HEK293 (cell line): ENCODE data around the gene BTG4.

Source experiments
- CTCF ChIA-PET: fragments of 350-600 bp; formaldehyde crosslinking; extraction: SDS; loops from one replicate; lab custom pipeline; 2021; ENCODE audit warnings: antibody characterized with exemption; lab: Yijun Ruan, JAX
- POLR2A ChIA-PET: fragments of 300-600 bp; formaldehyde crosslinking; extraction: SDS; loops from one replicate; lab custom pipeline; 2020; ENCODE audit warnings: antibody characterized with exemption, inconsistent platforms; lab: Yijun Ruan, JAX
- H3K27ac ChIP-seq: fragments of 200-500 bp; sonication (Bioruptor generic); 2 replicates; pipeline ENCODE4 v1.5.1; 2014; ENCODE audit warnings: low read depth, low read length, control low read depth, inconsistent platforms; ENCODE audit errors: extremely low read depth
- H3K36me3 ChIP-seq, 2 experiments: fragments of 200-500 bp in 1 of 2; sonication (Bioruptor generic) in 1 of 2; 1 replicate in 1 of 2; 2 replicates in 1 of 2; pipeline ENCODE4 v1.5.1; 2014 to 2017; ENCODE audit warnings: inconsistent platforms in 2 of 2, low read length in 2 of 2; ENCODE audit not compliant: control insufficient read depth in 2 of 2, insufficient read depth in 1 of 2
- H3K4me1 ChIP-seq: fragments of 200-500 bp; sonication (Bioruptor generic); 2 replicates; pipeline ENCODE4 v1.5.1; 2014; ENCODE audit warnings: mild to moderate bottlenecking, low read length, inconsistent platforms; ENCODE audit not compliant: control insufficient read depth, insufficient read depth
- H3K4me3 ChIP-seq: 2 replicates; pipeline ENCODE4 v1.5.1; 2011; ENCODE audit warnings: low read depth, mild to moderate bottlenecking, control low read depth, low read length, moderate library complexity
- H3K9me3 ChIP-seq: fragments of 200-500 bp; sonication (Bioruptor generic); 2 replicates; pipeline ENCODE4 v1.5.1; 2014; ENCODE audit warnings: low read depth, low read length, inconsistent platforms; ENCODE audit not compliant: control insufficient read depth, insufficient read depth
- AEBP2 ChIP-seq: fragments of 450-650 bp; formaldehyde crosslinking; IDR thresholded peaks from 2 replicates; pipeline ENCODE4 v1.5.1; 2016; ENCODE audit warnings: missing biosample characterization, missing genetic modification characterization, borderline replicate concordance
- GLIS1 ChIP-seq: fragments of 450-650 bp; formaldehyde crosslinking; IDR thresholded peaks from 2 replicates; pipeline ENCODE4 v1.5.1; 2016; ENCODE audit warnings: missing biosample characterization, missing genetic modification characterization
- MZF1 ChIP-seq: fragments of 450-650 bp; formaldehyde crosslinking; IDR thresholded peaks from 2 replicates; pipeline ENCODE4 v1.5.1; 2017; ENCODE audit warnings: missing biosample characterization, missing genetic modification characterization, borderline replicate concordance
- SALL2 ChIP-seq: fragments of 450-650 bp; formaldehyde crosslinking; IDR thresholded peaks from 2 replicates; pipeline ENCODE4 v1.5.0; 2017; ENCODE audit warnings: missing biosample characterization, mild to moderate bottlenecking, missing genetic modification characterization, borderline replicate concordance
- SCRT1 ChIP-seq: fragments of 450-650 bp; formaldehyde crosslinking; IDR thresholded peaks from 2 replicates; pipeline ENCODE4 v1.5.1; 2016; ENCODE audit warnings: missing biosample characterization, missing genetic modification characterization, borderline replicate concordance
- YY2 ChIP-seq: fragments of 450-650 bp; formaldehyde crosslinking; IDR thresholded peaks from 2 replicates; pipeline ENCODE4 v1.5.1; 2016; ENCODE audit warnings: missing biosample characterization, missing genetic modification characterization
- ZNF114 ChIP-seq: fragments of 450-650 bp; formaldehyde crosslinking; IDR thresholded peaks from 2 replicates; pipeline ENCODE4 v1.5.0; 2017; ENCODE audit warnings: missing biosample characterization, missing genetic modification characterization
- ZNF2 ChIP-seq: fragments of 450-650 bp; formaldehyde crosslinking; IDR thresholded peaks from 2 replicates; pipeline ENCODE4 v1.5.1; 2016; ENCODE audit warnings: missing biosample characterization, missing genetic modification characterization
- ZNF202 ChIP-seq: fragments of 450-650 bp; formaldehyde crosslinking; IDR thresholded peaks from 2 replicates; pipeline ENCODE4 v1.5.1; 2016; ENCODE audit warnings: missing biosample characterization, missing genetic modification characterization, borderline replicate concordance
- ZNF394 ChIP-seq: fragments of 450-650 bp; formaldehyde crosslinking; IDR thresholded peaks from 2 replicates; pipeline ENCODE4 v1.5.1; 2016; ENCODE audit warnings: missing biosample characterization, missing genetic modification characterization, mild to moderate bottlenecking, moderate library complexity, borderline replicate concordance
- ZNF423 ChIP-seq: fragments of 450-650 bp; formaldehyde crosslinking; IDR thresholded peaks from 2 replicates; pipeline ENCODE4 v1.5.1; 2016; ENCODE audit warnings: missing biosample characterization, missing genetic modification characterization
- ZNF449 ChIP-seq: fragments of 450-650 bp; formaldehyde crosslinking; IDR thresholded peaks from 2 replicates; pipeline ENCODE4 v1.5.1; 2017; ENCODE audit warnings: missing biosample characterization, mild to moderate bottlenecking, missing genetic modification characterization, moderate library complexity
- ZNF558 ChIP-seq: fragments of 450-650 bp; formaldehyde crosslinking; IDR thresholded peaks from 2 replicates; pipeline ENCODE4 v1.5.1; 2016; ENCODE audit warnings: missing biosample characterization, missing genetic modification characterization
- ZNF621 ChIP-seq: fragments of 450-650 bp; formaldehyde crosslinking; IDR thresholded peaks from 2 replicates; pipeline ENCODE4 v1.5.1; 2017; ENCODE audit warnings: missing biosample characterization, missing genetic modification characterization
- ZNF664 ChIP-seq: fragments of 450-650 bp; formaldehyde crosslinking; IDR thresholded peaks from 2 replicates; pipeline ENCODE4 v1.5.1; 2016; ENCODE audit warnings: missing biosample characterization, missing genetic modification characterization
- ZNF747 ChIP-seq: fragments of 450-650 bp; formaldehyde crosslinking; IDR thresholded peaks from 2 replicates; pipeline ENCODE4 v1.5.1; 2016; ENCODE audit warnings: missing biosample characterization, missing genetic modification characterization
- ZNF777 ChIP-seq: fragments of 450-650 bp; formaldehyde crosslinking; IDR thresholded peaks from 2 replicates; pipeline ENCODE4 v1.5.1; 2017; ENCODE audit warnings: missing biosample characterization, missing genetic modification characterization, borderline replicate concordance
- TF ChIP-seq, protein P1 (sequence below): fragments of 450-650 bp; IDR thresholded peaks from 2 replicates; pipeline ENCODE4 v1.5.1; 2018; ENCODE audit warnings: missing biosample characterization, missing genetic modification characterization
- TF ChIP-seq, protein P2 (sequence below): fragments of 450-650 bp; formaldehyde crosslinking; IDR thresholded peaks from 2 replicates; pipeline ENCODE4 v1.5.1; 2016; ENCODE audit warnings: missing biosample characterization, missing genetic modification characterization
- TF ChIP-seq, protein P3 (sequence below): fragments of 450-650 bp; formaldehyde crosslinking; IDR thresholded peaks from 2 replicates; pipeline ENCODE4 v1.5.1; 2016; ENCODE audit warnings: missing biosample characterization, missing genetic modification characterization

The BTG4 gene

DNA sequence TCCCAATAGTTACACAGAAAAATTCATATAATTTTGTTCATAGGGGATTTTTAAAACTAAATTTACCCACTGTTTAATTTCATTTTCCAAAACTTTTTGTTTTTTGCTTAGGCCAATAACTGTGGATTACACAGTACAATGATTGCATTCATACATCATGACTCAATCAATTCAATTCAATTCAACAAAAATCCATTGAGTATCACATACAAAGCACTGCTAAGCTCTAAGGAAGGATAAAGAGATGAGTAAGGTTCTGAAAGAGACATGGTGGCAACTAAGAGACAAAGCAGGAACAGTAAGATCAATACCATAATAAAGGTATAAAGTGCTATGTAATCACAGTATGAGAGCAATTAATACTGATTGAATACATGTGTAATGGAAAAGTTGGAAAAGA is 18.9 kb upstream of the BTG4 start:
- Histone ChIP-seq H3K27ac (no peak overlapping the region), H3K4me3 (no peak overlapping the region)
- TF ChIP-seq, protein P1, sequence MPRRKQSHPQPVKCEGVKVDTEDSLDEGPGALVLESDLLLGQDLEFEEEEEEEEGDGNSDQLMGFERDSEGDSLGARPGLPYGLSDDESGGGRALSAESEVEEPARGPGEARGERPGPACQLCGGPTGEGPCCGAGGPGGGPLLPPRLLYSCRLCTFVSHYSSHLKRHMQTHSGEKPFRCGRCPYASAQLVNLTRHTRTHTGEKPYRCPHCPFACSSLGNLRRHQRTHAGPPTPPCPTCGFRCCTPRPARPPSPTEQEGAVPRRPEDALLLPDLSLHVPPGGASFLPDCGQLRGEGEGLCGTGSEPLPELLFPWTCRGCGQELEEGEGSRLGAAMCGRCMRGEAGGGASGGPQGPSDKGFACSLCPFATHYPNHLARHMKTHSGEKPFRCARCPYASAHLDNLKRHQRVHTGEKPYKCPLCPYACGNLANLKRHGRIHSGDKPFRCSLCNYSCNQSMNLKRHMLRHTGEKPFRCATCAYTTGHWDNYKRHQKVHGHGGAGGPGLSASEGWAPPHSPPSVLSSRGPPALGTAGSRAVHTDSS (tag by site-specific recombination) = no peak
- TF ChIP-seq ZNF114 (tag by site-specific recombination) = no peak
- TF ChIP-seq ZNF558 (tag by site-specific recombination) = no peak
- TF ChIP-seq ZNF423 (tag by site-specific recombination) = no peak
- TF ChIP-seq ZNF747 (tag by site-specific recombination) = no peak
- TF ChIP-seq ZNF202 (tag by site-specific recombination) = no peak
- TF ChIP-seq, protein P2, sequence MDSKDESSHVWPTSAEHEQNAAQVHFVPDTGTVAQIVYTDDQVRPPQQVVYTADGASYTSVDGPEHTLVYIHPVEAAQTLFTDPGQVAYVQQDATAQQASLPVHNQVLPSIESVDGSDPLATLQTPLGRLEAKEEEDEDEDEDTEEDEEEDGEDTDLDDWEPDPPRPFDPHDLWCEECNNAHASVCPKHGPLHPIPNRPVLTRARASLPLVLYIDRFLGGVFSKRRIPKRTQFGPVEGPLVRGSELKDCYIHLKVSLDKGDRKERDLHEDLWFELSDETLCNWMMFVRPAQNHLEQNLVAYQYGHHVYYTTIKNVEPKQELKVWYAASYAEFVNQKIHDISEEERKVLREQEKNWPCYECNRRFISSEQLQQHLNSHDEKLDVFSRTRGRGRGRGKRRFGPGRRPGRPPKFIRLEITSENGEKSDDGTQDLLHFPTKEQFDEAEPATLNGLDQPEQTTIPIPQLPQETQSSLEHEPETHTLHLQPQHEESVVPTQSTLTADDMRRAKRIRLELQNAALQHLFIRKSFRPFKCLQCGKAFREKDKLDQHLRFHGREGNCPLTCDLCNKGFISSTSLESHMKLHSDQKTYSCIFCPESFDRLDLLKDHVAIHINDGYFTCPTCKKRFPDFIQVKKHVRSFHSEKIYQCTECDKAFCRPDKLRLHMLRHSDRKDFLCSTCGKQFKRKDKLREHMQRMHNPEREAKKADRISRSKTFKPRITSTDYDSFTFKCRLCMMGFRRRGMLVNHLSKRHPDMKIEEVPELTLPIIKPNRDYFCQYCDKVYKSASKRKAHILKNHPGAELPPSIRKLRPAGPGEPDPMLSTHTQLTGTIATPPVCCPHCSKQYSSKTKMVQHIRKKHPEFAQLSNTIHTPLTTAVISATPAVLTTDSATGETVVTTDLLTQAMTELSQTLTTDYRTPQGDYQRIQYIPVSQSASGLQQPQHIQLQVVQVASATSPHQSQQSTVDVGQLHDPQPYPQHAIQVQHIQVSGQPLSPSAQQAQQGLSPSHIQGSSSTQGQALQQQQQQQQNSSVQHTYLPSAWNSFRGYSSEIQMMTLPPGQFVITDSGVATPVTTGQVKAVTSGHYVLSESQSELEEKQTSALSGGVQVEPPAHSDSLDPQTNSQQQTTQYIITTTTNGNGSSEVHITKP = no peak
- TF ChIP-seq, all 188 proteins: peak for 0
- Histone ChIP-seq H3K9me3 (no peaks in the 10 kb centered on the region), H3K4me1 (no peaks in the 10 kb centered on the region), H3K36me3 (no peaks in the 10 kb centered on the region)
- ChIA-PET CTCF (no interaction called here), POLR2A (no interaction called here)

DNA sequence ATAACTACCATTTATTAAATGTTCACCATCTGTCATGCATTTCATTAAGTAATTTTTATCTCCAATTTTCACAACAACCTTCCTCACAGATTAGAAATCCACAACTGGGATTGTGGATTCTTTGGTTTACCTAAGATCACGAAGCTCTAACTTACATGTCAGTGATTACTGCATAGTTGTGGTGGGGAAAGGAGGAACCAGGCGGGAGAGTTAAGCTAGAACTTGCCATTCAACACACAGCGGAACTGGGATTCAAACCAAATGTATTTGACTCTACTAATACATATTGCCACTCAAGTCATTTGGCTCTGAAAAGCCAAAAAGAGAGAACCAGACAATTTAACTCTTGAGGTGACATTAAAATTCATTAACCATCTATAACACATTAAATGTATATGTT is 17.9 kb upstream of the BTG4 start:
- no peak overlapping the region for H3K4me3 ChIP-seq
- no peaks in the 10 kb centered on the region for H3K36me3 ChIP-seq
- POLR2A ChIA-PET = no interaction called here
- no peaks in the 10 kb centered on the region for H3K4me1 ChIP-seq
- H3K27ac ChIP-seq = no peak overlapping the region
- no peak for TF ChIP-seq AEBP2 (tag by site-specific recombination)
- no peak for TF ChIP-seq SCRT1
- TF ChIP-seq ZNF777 (tag by site-specific recombination) = no peak
- no peak for TF ChIP-seq ZNF2 (tag by site-specific recombination)
- TF ChIP-seq SALL2 (tag by site-specific recombination) = no peak
- TF ChIP-seq, protein P3, sequence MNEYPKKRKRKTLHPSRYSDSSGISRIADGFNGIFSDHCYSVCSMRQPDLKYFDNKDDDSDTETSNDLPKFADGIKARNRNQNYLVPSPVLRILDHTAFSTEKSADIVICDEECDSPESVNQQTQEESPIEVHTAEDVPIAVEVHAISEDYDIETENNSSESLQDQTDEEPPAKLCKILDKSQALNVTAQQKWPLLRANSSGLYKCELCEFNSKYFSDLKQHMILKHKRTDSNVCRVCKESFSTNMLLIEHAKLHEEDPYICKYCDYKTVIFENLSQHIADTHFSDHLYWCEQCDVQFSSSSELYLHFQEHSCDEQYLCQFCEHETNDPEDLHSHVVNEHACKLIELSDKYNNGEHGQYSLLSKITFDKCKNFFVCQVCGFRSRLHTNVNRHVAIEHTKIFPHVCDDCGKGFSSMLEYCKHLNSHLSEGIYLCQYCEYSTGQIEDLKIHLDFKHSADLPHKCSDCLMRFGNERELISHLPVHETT (tag by site-specific recombination) = no peak
- no peak for TF ChIP-seq ZNF664 (tag by site-specific recombination)
- TF ChIP-seq ZNF621 (tag by site-specific recombination) = no peak
- TF ChIP-seq YY2 (tag by site-specific recombination) = no peak
- no peak for TF ChIP-seq ZNF394 (tag by site-specific recombination)
- TF ChIP-seq GLIS1 = no peak
- no peak for TF ChIP-seq MZF1 (tag by site-specific recombination)
- TF ChIP-seq ZNF449 (tag by site-specific recombination) = no peak
- no peaks in the 10 kb centered on the region for H3K9me3 ChIP-seq
- CTCF ChIA-PET = no interaction called here
